ENCODE results near the gene SLC2A10.

Gene SLC2A10

DNA sequence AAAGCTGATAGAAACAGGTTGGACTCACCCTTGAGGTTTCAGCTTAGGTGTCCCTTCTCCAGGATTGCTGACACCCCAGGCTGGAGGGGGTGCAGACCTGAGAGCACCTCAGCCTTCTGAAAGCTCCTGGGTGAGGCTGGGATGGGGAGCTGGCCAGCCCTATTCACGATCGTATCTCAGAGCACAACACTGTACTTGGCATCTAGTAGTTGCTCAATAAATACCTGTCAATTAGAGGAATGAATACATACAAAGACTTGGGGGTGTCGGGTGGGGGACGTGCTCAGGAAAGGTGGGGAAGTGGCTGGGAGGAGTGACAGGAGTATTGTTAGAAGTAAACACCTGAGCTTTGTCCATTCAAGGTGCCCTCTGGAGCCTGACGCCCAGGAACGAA lies 61.7 kb downstream of the SLC2A10 start:
- no peak for DNase-seq

DNA sequence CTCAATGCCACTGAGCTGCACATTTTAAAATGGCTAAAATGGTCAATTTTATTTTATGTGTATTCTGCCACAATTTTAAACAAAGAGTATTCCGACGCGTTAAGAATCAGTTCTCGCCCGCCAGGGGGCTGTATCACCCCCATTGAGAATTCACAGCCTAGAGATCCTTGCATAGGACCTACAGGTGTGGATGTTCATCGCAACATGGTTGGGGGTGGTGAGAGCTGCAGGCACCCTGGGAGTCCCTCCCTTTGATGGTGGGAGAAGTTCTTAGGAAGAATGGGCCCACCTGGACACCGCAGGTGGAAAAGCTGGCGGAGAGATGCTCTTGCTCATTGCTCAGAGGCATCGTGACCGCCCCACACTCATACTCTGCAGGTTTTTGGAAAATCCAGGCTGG lies 63.5 kb downstream of the SLC2A10 start:
- DNase-seq = no peak

DNA sequence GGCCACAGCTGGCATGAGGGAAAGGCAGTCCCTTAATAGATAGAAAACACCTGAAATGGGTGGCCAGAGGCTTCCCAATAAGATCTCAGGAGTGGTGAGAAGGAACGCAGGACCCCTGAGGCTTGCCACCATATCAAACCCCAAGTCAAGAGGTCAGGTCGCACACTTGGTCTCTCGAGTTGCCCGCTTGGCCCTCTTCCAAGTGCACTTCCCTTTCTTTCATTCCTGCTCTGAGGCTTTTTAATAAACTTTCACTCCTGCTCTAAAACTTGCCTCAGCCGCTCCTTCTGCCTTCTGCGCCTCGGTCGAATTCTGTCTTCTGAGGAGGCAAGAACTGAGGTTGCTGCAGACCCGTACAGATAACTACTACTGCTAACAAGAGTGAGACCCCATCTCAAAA lies 64.2 kb downstream of the SLC2A10 start:
- no peak for DNase-seq

DNA sequence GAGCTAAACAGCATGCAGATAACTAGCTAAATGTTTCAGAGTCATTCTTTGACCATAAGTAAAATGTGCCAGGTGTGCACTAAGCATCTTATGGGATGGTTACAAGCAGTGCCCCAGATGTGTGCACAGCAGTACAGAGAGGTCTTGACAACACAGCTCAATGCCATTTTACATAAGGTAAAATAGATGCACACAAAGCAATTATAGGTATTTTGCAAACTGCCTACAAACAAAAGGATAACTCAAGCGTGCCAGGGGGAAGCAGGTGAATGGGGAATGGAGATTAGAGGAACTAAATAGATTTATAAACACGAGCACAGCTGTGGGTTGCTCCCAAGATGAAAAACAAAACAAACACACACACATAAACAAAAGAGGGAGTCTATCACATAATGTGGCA lies 64.8 kb downstream of the SLC2A10 start:
- no peak for DNase-seq

DNA sequence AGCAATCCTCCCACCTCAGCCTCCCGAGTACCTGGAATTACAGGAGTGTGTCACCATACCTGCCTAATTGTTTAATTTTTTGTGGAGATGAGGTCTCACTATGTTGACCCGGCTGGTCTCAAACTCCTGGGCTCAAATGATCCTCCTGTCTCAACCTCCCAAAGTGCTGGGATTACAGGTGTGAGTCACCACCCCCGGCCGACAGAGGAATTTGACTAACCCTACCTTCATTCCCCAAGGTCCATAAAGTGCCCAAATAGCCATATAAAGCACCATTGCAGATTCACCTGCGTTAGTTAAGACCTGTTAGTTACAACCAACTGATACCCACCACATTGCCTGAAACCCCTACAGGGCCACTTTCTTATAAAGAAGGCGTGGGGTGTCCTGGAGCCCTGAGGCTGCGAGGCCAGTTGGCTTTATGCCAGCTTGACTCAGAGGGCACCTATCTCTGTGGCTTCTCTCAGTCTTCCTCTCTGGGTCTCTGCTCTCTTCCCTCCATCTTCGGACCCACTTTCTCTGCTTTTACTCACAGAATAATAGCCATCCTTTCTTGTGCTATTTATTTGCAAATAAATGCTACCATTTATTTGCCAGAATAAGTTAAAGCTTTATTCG lies 65.6 kb downstream of the SLC2A10 start:
- no peak for DNase-seq

DNA sequence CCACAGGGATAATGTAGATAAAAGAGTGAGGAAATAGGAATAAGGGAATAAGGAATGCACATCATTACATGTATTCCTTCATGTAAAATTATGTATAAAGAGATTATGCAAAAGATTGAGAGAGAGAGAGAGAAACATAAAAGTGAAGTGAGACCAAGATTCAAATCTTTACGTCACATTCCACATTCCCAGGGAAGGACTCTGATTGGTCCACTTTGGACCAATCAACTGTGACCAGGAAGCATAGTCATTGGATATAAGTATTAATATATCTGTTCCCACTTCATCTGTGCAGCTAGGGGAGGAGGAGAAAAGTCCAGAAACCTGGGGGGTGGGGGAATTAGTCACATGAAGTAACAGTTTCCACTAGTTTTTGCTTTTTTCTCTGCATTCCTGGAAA lies 66.4 kb downstream of the SLC2A10 start:
- no peak for DNase-seq

DNA sequence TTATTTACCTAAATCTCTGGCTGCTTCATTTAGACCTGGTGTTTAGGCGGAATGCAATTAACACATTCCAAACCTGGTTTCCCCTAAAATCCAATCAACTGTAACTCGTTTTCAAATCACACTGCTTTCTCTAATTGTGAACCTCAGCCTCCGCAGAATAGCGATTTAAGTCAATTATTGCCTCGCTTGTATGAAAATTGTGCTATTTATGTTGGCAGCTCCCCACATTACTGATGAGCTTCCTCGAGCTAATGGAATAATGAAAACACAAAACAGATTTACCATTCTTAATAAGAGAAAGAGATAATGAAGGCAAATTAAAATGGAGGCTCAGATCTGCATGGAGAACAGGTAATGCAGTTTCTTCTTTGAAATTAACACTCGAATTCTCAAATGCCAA lies 67.9 kb downstream of the SLC2A10 start:
- no peak for DNase-seq

DNA sequence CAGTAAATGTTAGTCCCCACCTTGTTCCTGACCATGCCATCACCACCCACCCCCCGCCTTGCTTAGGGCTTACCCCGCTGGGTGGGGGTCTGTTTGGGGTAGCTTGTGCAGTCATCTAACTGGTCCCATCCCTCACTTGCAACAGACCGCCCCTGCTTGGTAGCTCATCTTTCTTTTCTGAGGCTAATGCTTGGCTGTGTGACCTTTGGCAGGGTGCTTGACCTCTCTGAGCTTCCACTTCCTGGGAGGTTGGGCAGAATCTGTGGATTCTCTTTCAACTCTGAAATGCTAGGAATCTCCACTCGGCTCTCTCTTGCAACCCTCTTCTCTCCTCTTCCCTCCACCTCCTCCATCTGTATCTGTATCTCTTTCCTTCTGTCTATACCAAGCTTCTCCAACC lies 70.4 kb downstream of the SLC2A10 start:
- DNase-seq = no peak

DNA sequence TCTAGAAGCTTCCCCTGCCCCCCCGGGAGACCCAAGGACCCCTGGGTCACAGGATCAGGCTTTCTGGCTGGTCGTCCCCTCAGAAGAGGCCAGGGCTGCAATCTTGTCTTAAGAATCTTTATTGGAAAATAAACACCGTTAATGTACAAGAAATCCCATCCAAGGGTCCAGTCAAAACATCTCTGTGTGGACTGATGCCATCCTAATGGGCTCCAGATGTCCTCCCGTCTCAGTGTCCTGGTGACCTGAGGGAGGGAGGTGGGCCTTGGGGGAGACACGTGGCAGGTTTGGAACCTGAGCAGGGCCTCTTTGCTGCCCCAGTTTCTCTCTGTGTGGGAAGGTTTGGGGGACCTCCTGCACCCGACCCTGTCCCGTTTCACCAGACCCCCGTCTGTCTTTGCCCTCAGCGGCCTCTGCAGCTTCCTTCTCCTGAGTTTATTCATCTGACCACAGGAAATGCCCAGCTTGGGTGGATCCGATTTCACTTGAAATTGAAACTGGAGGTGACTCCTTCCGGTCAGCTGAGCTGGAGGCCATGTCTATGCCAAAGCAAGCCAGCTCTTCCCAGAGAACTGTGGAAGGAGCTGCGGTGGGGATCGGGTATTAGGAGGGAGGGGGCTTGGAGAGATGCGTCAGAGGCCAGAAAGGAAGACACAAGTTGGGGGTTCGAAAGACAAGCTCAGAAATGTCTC lies 75.1 kb downstream of the SLC2A10 start:
- DNase-seq = no peak

Measured in CD4-positive, alpha-beta T cell treated with Interleukin-17A for 4 hours (primary cell).